Inflammatory macrophage treated with lipopolysaccharide for 1 hour (primary cell): ENCODE data around the gene CACNA1D.

Experiments used
- DNase-seq, 2 donors: peaks; one replicate each; pipeline ENCODE4 v3.0.0-alpha.2; 2020 to 2022

CACNA1D gene

DNA sequence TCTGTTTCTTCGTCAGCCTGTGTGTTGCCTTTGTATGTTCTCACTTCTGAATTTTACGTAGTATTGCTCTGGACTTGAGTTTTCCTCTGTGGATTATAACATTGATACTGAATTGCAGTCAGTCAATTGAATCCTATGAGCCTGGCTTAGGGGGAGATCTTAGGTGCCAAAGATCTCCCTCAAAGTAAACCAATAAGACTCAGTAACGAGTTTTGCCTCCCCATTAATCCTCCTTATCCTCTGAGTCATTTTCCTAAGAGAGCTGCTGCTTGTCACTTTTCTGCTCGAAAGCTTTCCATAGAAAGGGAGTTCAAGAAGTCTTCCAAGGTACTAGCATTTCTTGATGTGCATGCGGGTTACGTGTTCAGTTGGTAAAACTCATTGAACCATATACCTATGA, 225.4 kb downstream of the CACNA1D start:
- no peak for DNase-seq

DNA sequence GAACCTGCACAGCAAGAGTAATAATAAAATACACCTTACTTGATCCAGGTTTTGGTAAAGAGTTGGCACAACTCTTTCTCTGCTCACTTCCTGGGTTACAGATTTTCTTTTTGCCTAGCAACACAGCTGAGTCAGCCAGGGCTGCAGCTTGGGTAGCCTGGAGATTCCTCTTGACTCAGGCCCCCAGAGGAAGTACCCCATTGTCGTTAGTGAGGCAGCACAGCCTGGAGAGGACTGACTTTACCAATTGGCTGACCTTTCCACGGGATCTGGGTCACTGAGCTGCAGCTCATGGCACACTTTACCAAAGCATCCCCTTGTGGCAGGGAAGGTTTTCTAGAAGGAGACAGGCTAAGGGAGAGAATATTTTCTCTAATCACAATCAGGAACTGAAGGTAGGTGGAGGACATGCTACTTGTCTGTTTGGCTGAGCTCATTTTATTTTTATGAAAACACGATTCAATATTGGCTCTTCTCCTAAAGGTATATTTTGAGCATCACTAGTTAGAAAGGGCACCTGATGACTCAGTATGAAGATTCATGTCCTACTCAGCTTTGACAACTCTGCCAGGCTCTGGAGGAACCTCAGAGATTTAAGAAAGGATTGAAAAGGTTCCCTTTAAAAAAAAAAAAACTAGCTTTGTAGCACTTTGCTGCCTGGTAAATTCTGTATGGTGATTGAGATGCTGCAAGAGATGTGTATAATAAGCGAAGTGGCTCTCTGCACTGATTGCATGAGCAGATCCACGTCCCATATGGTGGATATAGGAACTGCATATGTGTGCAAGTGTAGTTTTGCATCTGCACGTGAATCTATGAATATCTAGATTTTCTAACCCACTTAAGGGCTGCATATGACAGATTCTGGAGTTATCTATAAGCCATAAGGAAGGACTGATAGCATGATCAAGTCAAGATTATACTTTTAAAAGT, 227.0 kb downstream of the CACNA1D start:
- no peak for DNase-seq

DNA sequence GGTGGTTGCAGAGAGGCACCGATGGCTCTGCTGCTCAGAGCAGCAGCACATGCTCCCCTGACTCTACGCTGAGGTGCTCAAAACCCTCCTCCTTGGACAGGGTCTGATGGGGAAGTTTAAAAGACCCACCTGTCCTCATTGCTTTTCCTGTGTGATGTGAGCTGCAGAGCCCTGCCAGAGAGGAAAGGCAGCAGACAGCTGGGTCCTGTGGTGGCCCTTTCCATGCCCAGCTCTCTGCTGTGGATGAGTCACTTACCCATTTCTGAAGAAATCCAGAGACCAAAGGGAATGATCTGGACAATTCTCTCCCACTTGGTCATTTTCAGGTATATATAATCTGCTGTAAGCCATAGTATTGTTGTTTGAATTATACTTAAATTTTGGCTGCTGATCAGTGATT, 230.2 kb downstream of the CACNA1D start:
- DNase-seq = no peak

DNA sequence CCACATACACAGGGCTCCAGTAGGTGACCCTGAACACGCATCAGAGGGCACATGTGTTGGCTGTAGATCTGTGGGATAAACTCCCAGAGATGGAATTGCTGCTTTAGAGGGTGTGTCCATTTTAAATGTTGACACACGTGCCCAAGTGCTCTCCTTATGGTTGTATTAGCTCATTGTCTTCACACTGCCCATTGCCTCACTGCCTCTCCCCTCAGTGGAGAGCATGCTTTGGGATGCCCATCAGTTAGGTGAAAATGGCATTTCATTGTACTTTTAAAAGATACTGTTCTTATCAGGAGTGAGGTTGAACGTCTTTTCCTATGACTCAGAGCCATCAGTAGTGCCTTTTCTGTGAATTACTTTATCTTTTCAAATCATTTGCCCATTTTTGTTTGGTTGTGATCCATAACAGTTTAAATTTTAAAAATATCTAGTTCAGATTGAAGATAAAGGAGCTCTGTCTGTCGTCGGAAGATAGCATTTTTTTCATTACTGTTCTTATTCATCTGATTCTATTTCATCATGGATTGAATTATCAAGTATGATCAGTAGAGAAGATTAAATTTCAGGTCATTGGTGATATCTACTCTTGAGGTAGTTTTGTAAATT, 231.1 kb downstream of the CACNA1D start:
- DNase-seq = no peak

DNA sequence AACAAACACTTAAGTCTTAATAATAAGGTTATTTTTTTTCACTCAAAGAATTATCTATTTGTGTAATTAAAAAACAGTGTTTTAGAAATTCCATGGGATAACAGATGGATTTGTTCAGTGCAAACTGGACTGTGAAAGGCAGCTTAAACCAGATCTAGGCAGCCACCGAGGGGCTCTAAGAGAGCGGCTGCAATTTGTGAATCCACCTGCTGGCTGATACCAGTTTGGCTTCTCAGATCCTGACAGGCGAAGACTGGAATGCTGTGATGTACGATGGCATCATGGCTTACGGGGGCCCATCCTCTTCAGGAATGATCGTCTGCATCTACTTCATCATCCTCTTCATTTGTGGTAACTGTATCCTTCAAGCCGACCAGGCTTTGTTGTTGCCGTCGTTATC, 232.2 kb downstream of the CACNA1D start:
- no peak for DNase-seq

DNA sequence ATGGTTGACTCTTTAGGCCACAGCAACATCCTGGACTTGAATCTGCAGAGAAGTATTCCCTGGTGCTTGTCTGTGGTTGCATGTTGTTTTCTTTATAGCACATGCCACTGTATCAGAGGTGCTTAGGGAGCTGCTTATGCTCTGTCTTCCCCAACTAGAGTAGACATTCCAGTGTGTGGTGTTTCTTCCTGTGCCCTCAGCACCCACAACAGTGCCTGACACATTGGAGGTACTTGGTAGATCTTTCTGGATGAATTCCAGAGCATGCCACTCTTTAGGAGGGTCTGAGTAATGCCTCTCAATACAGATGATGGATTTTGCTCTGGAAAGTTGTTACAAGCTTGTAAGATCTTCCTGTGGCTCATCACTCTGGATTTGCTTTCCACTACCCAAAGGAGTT, 234.2 kb downstream of the CACNA1D start:
- DNase-seq = no peak

DNA sequence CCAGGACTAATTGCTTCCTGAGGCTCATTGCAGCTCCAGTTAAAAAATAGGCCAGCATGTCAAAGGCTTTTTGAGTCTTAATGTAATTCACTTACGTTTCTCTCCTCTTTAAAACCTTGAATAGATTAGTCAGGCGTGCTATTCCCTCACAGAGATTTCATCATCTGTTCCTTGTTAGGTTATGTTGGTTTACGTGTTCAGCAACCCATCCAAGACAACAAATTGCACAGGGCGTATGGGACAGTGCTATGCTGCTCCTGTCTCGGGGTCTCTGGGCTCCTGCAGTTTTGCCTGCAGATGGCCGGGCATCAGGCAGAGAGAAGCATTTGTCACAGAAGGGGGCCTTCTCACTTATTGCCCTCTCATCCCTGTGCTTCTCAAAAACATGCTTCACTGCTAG, 234.7 kb downstream of the CACNA1D start:
- no peak for DNase-seq

DNA sequence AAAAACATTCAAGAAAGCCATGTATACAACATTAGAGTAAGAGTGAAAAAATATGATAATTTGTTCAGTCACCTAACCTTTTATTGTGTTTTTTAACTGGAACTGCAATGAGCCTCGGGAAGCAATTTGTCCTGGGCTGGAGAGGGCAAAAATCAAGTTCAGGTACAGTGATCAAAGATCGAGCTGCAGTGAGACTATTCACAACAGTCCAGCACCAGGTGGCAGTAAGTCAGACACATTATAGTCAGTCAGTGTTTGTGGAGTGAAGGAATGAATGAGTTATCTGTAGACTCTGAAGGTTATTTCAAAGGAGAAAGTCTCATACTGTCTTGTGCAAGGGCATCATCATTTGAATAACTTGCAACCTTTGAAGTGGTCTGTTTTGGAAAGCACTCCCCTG, 235.2 kb downstream of the CACNA1D start:
- no peak for DNase-seq

DNA sequence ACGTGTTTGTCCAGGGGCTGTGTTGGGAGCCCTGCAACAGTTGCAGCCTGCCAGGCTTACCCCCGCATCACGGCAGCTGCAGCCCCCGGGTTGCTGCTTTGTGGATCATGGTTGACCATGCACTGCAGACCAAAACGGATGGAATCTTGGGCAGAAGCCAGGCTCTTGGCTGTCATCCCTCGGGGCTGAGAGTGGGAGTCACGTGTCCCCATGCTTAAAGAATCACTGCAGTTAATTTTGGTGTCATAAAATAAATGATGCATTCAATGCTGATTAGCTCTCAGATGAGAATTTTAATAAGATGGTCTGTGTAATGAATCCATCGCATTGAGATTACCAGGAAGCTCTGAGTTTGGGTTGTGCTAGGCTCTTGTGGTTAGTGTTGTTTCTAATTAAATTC, 236.2 kb downstream of the CACNA1D start:
- DNase-seq = no peak

DNA sequence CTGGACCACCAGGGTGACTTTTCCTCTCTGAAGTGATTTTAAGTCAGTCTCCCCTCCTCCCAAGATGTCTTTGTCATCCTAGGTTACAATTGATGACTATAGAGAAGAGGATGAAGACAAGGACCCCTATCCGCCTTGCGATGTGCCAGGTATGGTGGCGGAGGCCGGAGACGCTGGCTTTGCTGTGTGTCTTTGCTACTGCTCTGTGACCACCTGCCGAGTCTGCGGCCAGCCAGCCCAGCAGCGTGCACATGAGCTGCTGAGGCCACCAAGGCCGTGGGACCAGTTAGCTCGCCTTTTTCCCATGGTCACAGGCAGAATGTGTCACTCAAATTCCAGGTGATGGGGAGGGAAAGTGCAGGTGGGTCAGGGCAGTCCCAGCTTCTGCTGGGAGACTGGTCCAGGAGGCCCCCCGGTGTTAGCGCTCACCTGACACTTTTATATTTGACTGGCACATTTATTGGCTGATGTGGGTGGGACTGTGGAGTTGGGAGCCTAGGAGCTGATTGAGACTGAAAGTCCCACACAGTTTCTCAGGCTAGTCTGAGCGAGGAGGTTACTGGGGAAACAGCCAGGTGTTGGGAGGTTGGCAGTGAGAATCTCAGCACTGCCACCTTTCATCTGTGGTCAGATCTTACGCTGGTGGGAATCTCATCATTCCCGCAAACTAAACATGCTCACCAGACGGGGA, 237.7 kb downstream of the CACNA1D start:
- DNase-seq = no peak

DNA sequence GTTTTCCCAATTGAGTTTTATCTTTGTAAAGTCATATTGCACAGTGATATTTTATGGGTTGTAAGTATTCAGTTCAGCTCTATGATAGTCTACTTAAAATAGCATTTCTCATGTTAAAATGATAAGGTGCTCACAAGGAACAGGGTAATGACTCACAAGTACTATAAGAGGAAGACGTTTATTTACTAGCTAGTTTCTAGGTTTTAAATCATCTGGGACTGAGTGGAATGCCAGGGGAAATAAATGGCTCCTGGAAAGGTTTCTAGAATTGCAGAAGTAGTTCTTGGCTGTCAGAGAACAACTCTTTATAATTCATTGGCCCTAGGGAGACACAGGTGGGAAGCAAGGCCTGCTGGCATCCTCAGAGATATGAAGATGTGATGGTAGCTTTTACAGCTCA, 239.0 kb downstream of the CACNA1D start:
- no peak for DNase-seq

DNA sequence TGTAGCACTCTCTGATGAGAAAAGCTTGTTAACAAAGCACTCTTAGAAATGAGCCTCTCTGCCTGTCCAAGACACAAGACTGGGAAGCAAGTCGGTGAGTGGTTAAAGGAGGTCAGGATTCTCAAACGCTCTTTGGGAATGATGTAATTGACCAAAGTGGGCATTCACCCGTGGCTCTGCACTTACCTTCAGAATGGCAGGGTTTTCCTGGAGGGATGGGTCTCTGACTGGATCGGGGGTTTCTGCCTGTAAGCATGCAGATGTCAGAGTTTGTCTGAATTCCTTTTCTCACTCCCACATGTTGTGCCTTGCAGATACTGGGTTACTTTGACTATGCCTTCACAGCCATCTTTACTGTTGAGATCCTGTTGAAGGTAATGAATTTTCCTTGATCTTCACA, 245.6 kb downstream of the CACNA1D start:
- no peak for DNase-seq

DNA sequence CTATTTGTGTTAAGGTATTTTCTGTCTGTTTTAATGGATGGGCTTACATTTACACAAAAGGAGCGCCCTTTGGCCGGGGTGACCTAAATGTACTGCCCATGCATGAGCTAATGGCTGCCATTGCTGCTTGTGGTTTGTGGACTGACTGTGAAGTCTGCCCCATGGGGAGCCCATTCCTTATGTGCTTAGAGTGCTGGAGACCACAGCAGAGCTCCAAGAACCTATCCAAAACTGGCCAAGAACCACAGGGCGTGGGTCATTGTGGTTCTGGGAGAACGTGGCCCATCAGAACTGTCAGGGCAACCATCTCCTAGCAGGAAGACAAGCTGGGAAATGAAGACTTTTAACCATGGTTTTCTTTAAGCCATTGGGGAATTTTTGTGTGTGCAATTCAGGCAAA, 246.5 kb downstream of the CACNA1D start:
- no peak for DNase-seq

DNA sequence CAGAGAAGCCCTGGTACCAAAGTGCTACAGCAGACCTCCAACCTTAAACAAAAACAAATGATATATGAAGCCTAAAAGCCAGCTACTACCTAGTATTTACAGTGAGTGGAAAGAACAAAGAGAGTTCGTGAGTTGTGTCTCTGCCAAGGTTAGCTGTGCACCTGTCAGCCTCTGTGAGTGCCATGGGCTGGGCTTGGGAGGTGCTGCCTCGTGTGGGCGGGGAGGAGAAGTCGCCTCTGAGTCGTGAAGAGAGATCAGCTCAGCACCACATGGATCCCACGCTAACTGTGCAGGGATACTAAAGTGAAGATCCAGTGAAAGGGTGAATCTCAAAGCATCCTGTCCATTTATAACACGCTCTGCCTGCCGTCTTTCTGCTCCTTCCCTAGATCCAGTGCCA, 249.9 kb downstream of the CACNA1D start:
- DNase-seq = peak; percentile 27 to 65

DNA sequence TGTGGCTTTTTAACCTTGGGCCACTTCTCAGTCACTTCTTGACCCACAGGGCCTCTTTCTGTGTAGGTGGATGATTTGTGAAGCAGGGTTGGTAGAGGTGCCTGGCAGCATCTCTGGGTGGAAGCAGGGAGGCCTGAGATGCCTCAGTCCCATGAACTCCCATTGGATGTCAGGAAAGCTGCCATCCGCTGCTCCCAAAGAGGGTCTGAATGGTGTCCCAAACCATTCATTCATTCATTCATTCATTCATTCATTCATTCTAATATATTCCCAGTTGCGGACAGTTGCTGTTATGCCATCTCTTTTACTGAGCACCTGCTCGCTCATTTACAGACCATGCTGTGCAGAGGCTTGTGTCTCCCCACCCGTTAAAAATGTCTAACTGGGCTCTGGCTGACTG, 253.1 kb downstream of the CACNA1D start:
- no peak for DNase-seq

DNA sequence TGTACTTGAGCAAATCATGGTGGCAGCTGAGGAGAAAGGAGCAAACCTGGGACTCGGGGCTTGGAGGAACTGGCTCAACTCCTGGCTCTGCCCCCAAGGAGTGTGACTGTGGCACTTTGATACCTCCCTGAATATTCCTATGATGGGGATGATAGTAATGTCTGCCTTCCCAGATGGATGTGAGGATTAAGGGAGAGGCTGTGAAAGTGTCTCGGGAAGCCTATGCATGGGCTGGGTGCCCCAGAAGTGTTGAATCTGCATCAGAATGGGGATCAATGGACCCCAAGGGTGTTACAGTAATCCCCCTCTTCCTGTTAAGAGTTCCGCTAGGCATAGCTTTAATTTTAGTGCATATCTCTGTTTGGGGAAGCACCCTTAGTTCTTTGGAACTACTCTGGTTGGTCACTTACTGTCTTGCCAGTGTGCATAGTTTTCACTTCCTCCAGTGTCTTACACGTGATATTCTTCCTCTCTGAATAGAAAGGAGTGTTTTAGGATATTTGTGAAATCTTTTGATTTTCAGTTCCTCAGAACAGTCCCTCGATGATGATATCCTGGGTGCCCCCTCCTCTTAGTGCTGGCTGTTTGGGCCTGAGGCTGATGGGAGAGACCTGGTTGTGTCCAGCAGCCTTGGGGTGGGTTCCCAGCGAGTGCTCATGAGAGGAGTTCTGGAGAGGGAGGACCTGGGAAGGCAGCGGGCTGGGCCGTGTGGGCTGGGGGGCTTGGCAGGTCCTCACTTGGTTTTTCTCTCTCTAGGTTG, 254.3 kb downstream of the CACNA1D start:
- peak; percentile 81 to 92 for DNase-seq

DNA sequence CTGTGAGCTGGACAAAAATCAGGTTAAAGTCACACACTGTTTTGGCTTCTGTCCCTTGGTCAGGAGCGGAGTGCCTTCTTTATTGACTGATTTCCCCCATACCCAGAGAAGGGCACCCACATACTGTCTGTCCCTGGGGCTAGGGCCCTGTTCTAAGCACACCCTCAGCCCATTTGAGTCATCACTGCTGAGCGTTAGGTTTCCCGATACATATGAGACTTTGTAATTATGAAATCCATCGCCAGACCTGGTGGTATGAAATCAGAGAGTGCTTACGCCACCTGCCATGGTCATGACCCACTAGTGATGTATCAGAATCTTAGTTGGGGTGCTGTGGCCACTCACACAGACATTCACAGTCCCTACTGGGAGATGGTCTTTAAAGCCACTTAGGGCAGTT, 255.0 kb downstream of the CACNA1D start:
- DNase-seq = peak; percentile 69 to 84

DNA sequence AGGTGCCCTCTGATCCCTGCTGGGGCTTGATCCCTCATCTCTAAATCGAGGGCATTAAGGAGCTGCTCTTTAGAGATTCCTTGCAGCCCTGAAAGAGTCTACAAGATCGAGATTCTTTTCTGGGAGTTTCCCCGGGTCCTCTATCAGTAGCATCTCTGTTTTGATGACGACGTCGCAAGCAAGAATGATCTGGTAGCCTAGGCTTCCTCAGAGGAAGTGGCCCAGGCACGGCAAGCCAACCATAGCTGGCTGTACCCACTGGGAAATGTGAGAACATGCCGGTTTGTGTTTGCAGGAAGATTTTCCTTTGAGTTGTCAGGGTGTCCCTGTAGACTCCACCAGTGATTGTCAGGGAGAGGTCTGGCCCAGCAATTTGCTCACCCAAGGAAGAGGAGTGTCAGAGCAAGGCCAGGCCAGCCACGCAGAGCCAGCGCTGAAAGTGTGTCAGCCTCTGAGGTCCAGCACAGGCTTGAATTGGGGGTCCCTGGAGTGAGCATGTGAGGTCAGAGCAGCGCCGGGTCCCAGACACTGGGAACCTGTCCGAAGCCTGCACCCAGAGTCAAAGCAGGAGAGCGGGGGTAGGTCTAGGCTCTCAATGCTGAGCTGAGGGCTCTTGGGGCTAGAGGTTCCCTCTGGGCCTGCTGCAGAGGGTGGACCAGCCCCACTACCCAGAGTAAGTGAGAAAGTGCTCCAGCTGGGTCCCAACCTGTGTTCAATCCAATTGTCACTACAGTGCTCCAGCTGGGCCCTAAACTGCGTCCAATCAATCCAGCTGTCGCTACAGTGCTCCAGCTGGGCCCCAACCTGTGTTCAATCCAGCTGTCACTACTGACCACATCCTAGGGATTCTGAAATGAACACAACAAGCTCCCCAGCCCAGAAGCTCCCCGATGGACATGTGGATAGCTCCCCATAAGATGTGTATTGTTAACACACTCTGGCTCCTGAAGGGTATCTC, 256.1 kb downstream of the CACNA1D start:
- DNase-seq = peak; percentile 26 to 35

DNA sequence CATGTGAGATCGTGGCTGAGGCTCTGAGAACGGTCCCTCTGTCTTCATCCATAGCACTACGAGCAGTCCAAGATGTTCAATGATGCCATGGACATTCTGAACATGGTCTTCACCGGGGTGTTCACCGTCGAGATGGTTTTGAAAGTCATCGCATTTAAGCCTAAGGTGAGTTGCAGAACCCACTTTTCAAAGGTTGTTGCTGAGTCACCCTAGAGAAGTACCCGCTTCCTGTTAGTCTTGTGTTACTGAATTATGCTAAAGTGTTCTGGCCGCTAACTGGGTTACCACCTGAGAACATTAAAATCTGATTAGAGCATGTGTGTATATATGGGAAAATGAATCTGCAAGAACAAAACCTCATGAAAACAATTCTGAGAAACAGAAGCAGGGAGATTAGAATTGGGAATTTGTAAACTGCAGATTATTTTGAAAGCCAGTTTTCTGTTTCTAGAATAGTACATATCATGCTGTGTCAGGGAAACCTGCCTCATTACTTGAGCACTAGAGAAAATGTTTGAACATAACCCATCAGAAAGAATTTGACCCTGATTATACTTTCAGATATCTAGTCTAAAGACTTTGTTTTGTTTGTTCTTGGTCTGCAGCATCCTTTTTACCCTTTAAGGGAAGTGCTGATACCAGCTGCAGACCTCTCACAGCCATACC, 259.2 kb downstream of the CACNA1D start:
- no peak for DNase-seq

DNA sequence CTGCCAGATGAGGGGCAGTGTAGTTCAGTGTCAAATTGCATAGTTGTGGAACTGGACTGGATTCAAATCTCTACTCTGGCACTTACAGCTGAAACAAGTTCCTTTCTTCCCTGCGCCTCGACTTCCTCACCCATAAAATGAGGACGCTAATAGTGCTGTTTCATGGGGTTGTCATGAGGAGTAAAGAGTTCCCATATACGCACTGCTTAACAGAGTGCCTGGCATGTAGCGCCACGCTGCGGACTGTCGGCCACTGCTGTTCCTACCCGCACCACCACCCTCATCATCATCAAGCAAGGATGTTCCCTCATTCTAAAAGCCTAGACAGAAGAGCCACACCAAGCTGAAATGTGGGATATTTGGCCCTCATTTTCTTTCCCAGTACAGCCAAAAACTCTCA, 259.9 kb downstream of the CACNA1D start:
- peak; percentile 38 to 40 for DNase-seq

DNA sequence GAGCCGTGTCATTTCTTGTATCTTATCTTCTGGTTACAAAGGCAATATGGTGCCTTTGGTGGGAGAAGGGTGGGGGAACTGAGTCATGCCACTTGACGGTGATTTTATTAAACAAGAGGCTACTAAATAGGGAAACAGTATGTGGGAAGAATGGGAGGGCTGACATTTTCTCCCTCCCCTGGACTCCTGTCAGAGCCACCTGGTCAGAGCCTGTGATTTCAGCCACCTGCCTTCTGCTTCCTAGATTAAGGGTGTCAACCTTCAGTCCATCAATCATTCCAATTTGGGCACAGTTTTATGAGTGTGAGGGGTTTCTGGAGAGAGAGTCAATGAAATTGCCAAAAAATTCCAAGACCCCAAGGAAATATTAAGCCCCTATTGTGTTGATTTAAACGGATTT, 264.4 kb downstream of the CACNA1D start:
- no peak for DNase-seq
